ENCODE data around the gene EHF. TPM values are rescaled to one million over a fixed set of nuclear protein-coding genes. Genes with fewer than 3 reads are reported as not detected.
"Not testable (repeated sequence)": the region's sequence is repeated elsewhere in the genome, so short reads cannot be mapped to it uniquely, and the experiment has no call there.

The EHF gene
- total RNA-seq, 2 donors from 2014 or later, result 0.50 TPM; not detected in 1

- H3K4me1 Mint-ChIP-seq (ENCODE audit: low read depth in 2 of 2), result peaks cover 0 to 5% of the 10 kb centered on the region in 2 donors
- no peak for DNase-seq (ENCODE audit: low spot score)
- H3K27ac Mint-ChIP-seq, result no peak overlapping the region
- no peaks in the 10 kb centered on the region for H3K9me3 Mint-ChIP-seq
- ATAC-seq, result no peak
- peaks cover 9 to 13% of the 10 kb centered on the region in 2 donors for H3K27me3 Mint-ChIP-seq
- no peak overlapping the region for H3K4me3 Mint-ChIP-seq
- H3K36me3 Mint-ChIP-seq, result no peaks in the 10 kb centered on the region
Measured at GRCh38 chr11:34683396-34683795, 62.5 kb downstream of the EHF start.

GRCh38 chr11:34685864-34686263 is 65.0 kb downstream of the EHF start:
- no peak overlapping the region for H3K27ac Mint-ChIP-seq
- DNase-seq (ENCODE audit: low spot score) (no peak), ATAC-seq (no peak)
- peaks cover 8 to 9% of the 10 kb centered on the region in 2 donors for H3K27me3 Mint-ChIP-seq
- H3K4me3 Mint-ChIP-seq, result no peak overlapping the region
- H3K9me3 Mint-ChIP-seq, result no peaks in the 10 kb centered on the region
- H3K4me1 Mint-ChIP-seq (ENCODE audit: low read depth in 2 of 2), result peaks cover 0 to 5% of the 10 kb centered on the region in 2 donors
- no peaks in the 10 kb centered on the region for H3K36me3 Mint-ChIP-seq

DNA sequence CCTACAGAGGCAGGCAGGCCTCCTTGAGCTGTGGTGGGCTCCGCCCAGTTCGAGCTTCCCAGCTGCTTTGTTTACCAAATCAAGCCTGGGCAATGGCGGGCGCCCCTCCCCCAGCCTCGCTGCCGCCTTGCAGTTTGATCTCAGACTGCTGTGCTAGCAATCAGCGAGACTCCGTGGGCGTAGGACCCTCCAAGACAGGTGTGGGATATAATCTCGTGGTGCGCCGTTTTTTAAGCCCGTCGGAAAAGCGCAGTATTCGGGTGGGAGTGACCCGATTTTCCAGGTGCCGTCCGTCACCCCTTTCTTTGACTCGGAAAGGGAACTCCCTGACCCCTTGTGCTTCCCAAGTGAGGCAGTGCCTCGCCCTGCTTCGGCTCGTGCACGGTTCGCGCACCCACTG is 71.4 kb downstream of the EHF start:
- not testable (repeated sequence) for ATAC-seq; DNase-seq (ENCODE audit: low spot score); H3K4me1 Mint-ChIP-seq (ENCODE audit: low read depth in 2 of 2); H3K4me3 Mint-ChIP-seq; H3K27ac Mint-ChIP-seq; H3K9me3 Mint-ChIP-seq
- Mint-ChIP-seq H3K27me3 (peaks cover 24 to 30% of the 10 kb centered on the region in 2 donors), H3K36me3 (peaks cover 23% of the 10 kb centered on the region)

DNA sequence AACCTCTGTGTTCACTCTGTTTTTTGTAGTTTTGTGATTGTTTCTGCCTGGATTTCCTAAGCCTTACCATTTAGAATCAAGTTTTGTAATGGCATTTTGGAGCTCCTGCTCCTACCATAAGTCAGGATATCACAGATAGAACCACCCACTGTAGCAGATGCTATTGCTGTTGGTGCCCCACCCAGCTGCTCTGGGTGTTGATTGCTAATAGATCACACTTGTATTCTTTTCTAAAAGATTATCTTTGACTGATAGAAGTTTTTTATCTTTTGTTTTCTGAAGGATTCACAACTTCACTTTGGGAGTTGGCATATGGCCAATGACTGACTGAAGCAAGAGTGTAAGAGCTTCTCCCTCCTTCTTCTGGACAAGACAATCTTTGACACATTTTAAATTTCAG is 76.0 kb downstream of the EHF start:
- H3K36me3 Mint-ChIP-seq, result peaks cover 23% of the 10 kb centered on the region
- no peak overlapping the region for H3K27ac Mint-ChIP-seq
- H3K4me3 Mint-ChIP-seq, result no peak overlapping the region
- no peak for DNase-seq (ENCODE audit: low spot score)
- H3K9me3 Mint-ChIP-seq, result no peaks in the 10 kb centered on the region
- no peak for ATAC-seq
- H3K27me3 Mint-ChIP-seq, result peaks cover 35 to 46% of the 10 kb centered on the region in 2 donors
- H3K4me1 Mint-ChIP-seq (ENCODE audit: low read depth in 2 of 2), result no peaks in the 10 kb centered on the region

- H3K9me3 Mint-ChIP-seq, result peaks cover 8% of the 10 kb centered on the region
- H3K27me3 Mint-ChIP-seq, result peaks cover 26 to 46% of the 10 kb centered on the region in 2 donors
- peak in 1 of 2 donors; percentile 36 for ATAC-seq
- peaks cover 13 to 16% of the 10 kb centered on the region in 2 donors for H3K4me1 Mint-ChIP-seq (ENCODE audit: low read depth in 2 of 2)
- H3K4me3 Mint-ChIP-seq, result no peak overlapping the region
- H3K27ac Mint-ChIP-seq, result no peak overlapping the region
- no peak for DNase-seq (ENCODE audit: low spot score)
- H3K36me3 Mint-ChIP-seq, result peaks cover 16% of the 10 kb centered on the region
Measured at GRCh38 chr11:34706709-34707461, 86.0 kb downstream of the EHF start.

DNA sequence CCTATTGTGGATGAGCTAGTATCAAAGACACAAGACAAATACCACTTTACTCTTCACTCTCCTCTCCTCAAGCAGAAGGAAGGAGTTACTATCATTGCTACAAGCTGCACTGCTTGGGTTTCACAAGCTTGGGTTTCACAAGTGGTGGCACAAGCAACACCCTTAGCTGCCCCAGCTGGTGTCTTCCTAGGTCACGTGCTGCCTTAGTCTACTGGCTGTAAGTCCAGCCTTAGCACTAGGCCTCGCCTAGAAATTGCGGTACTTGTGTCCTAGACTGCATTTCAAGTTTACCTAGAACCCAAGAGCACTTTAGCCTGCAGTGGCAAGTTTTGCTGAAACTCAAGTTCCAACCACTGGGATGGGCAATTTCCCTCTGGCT is 86.6 kb downstream of the EHF start:
- DNase-seq (ENCODE audit: low spot score) (no peak), ATAC-seq (peak; percentile 67 to 76)
- Mint-ChIP-seq H3K36me3 (peaks cover 22% of the 10 kb centered on the region), H3K27me3 (peaks cover 30 to 51% of the 10 kb centered on the region in 2 donors), H3K4me1 (ENCODE audit: low read depth in 2 of 2) (peaks cover 13 to 16% of the 10 kb centered on the region in 2 donors), H3K4me3 (no peak overlapping the region), H3K9me3 (peaks cover 13% of the 10 kb centered on the region), H3K27ac (no peak overlapping the region)

Other genes starting within 250 kb of the EHF start
- gene CAT, start 182.2 kb upstream of the EHF start, total RNA-seq, result 10 to 100 TPM; 11.2 to 22.2 TPM
- not detected for gene ELF5, start 107.3 kb upstream of the EHF start, total RNA-seq